Ascending aorta (tissue), 2 donors: ENCODE measurements around the gene ACOX1. TPM values are rescaled to one million over a fixed set of nuclear protein-coding genes. Genes with fewer than 3 reads are reported as not detected.

Experiments used
- DNase-seq, 2 donors: peaks; one replicate each; pipeline ENCODE4 v3.0.0-alpha.2; 2019; ENCODE audit warnings: low spot score in 2 of 2
- H3K27ac ChIP-seq, 2 donors: fragments of 200-600 bp; sonication (generic); one replicate each; pipeline ENCODE4 v1.5.1; 2016 to 2017; ENCODE audit warnings: mild to moderate bottlenecking in 1 of 2
- H3K27me3 ChIP-seq: fragments of 200-600 bp; sonication (generic); one replicate; pipeline ENCODE4 v1.5.1; 2017
- H3K36me3 ChIP-seq, 2 donors: fragments of 200-600 bp; sonication (generic); one replicate each; pipeline ENCODE4 v1.5.1; 2016
- H3K4me1 ChIP-seq, 2 donors: fragments of 200-600 bp; sonication (generic); one replicate each; pipeline ENCODE4 v1.5.1; 2016 to 2017; ENCODE audit warnings: mild to moderate bottlenecking in 1 of 2
- H3K4me3 ChIP-seq, 2 donors: fragments of 200-600 bp; sonication (generic); one replicate each; pipeline ENCODE4 v1.5.1; 2016 to 2017; ENCODE audit warnings: mild to moderate bottlenecking in 1 of 2
- H3K9me3 ChIP-seq, 2 donors: fragments of 200-600 bp; sonication (generic); one replicate each; pipeline ENCODE4 v1.5.1; 2016
- CTCF ChIP-seq, 3 experiments: fragments of 200-600 bp in 2 of 3; fragments of 450-650 bp in 1 of 3; sonication (generic) in 2 of 3; IDR thresholded peaks; one replicate each; pipeline ENCODE4 v1.5.1; 2016 to 2019; ENCODE audit warnings: antibody characterized with exemption in 3 of 3, mild to moderate bottlenecking in 1 of 3, moderate library complexity in 1 of 3
- intact Hi-C: fragments of 100-400 bp; cut with DNase I; formaldehyde crosslinking; loops from one replicate; pipeline ENCODE4 v1.15.1; 2023
- total RNA-seq: library from RNA; depleted of rRNA; stranded (reverse); fragments of >200 nt; gene quantifications from one replicate; pipeline ENCODE4 v1.1.0, GENCODE V29; 2016

The ACOX1 gene
- total RNA-seq, 1 donor from 2014 or later: 18.5 TPM

- no peak for DNase-seq
- Histone ChIP-seq H3K4me1 (no peaks in the 10 kb centered on the region), H3K9me3 (no peaks in the 10 kb centered on the region), H3K36me3 (peaks cover 4 to 12% of the 10 kb centered on the region in 2 donors), H3K4me3 (no peak overlapping the region), H3K27ac (no peak overlapping the region), H3K27me3 (no peaks in the 10 kb centered on the region)
- intact Hi-C loops: no loop called here
- no peak for TF ChIP-seq CTCF (IDR thresholded peaks at IDR 0.05)
These were observed 16.5 kb upstream of the ACOX1 start for GRCh38 chr17:75995385-75995925.

GRCh38 chr17:75994802-75995370 is 15.9 kb upstream of the ACOX1 start:
- no peak overlapping the region for H3K4me3 ChIP-seq
- no peak for DNase-seq
- no peaks in the 10 kb centered on the region for H3K9me3 ChIP-seq
- no peak for TF ChIP-seq CTCF (IDR thresholded peaks at IDR 0.05)
- H3K36me3 ChIP-seq: peaks cover 4 to 12% of the 10 kb centered on the region in 2 donors
- intact Hi-C loops: no loop called here
- no peaks in the 10 kb centered on the region for H3K4me1 ChIP-seq
- no peaks in the 10 kb centered on the region for H3K27me3 ChIP-seq
- no peak overlapping the region for H3K27ac ChIP-seq

GRCh38 chr17:75991396-75991795 is 12.4 kb upstream of the ACOX1 start:
- no peak for TF ChIP-seq CTCF (IDR thresholded peaks at IDR 0.05)
- no peak for DNase-seq
- H3K4me1 ChIP-seq: no peaks in the 10 kb centered on the region
- peaks cover 4 to 12% of the 10 kb centered on the region in 2 donors for H3K36me3 ChIP-seq
- H3K27me3 ChIP-seq: no peaks in the 10 kb centered on the region
- H3K27ac ChIP-seq: no peak overlapping the region
- intact Hi-C loops: no loop called here
- H3K9me3 ChIP-seq: no peaks in the 10 kb centered on the region
- H3K4me3 ChIP-seq: no peak overlapping the region

GRCh38 chr17:75987041-75987440 is 8.1 kb upstream of the ACOX1 start:
- intact Hi-C loops: no loop called here
- H3K4me3 ChIP-seq: no peak overlapping the region
- no peaks in the 10 kb centered on the region for H3K9me3 ChIP-seq
- no peaks in the 10 kb centered on the region for H3K27me3 ChIP-seq
- H3K27ac ChIP-seq: no peak overlapping the region
- no peaks in the 10 kb centered on the region for H3K4me1 ChIP-seq
- TF ChIP-seq CTCF (IDR thresholded peaks at IDR 0.05): no peak
- DNase-seq: no peak
- peaks cover 0 to 6% of the 10 kb centered on the region in 2 donors for H3K36me3 ChIP-seq

DNA sequence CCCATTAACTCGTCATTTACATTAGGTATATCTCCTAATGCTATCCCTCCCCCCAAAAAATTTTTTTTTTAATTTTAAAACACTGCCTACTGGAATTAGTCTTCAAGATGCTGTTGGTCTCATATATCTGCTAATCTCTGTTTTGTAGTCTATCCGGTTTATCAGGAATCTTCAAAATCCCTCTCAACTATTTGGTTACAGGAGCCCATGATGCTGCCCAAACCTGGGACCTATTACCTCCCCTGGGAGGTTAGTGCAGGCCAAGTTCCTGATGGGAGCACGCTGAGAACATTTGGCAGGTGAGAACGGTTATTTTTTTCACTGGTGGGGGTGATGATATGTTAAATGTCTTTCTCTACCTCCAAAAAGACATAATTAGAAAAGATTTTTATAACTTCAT is 7.0 kb upstream of the ACOX1 start:
- no peaks in the 10 kb centered on the region for H3K36me3 ChIP-seq
- no peaks in the 10 kb centered on the region for H3K9me3 ChIP-seq
- intact Hi-C loops: no loop called here
- H3K27me3 ChIP-seq: no peaks in the 10 kb centered on the region
- no peak overlapping the region for H3K4me3 ChIP-seq
- DNase-seq: no peak
- TF ChIP-seq CTCF (IDR thresholded peaks at IDR 0.05): no peak
- no peak overlapping the region for H3K27ac ChIP-seq
- no peaks in the 10 kb centered on the region for H3K4me1 ChIP-seq
